NCI-H748 (cell line): Measurements from ENCODE around the gene CAMTA1.

ENCODE experiments used
- DNase-seq: peaks from one replicate; lab custom pipeline; 2025; ENCODE audit not compliant: unreplicated experiment; lab: John Stamatoyannopoulos, UW

The CAMTA1 gene

GRCh38 chr1:7348073-7348472 lies 562.8 kb downstream of the CAMTA1 start:
- DNase-seq, result no peak

- DNase-seq, result no peak
These were observed 563.3 kb downstream of the CAMTA1 start for GRCh38 chr1:7348580-7348979.

- no peak for DNase-seq
These were observed 565.5 kb downstream of the CAMTA1 start for GRCh38 chr1:7350804-7351203.

- no peak for DNase-seq
These were observed 566.4 kb downstream of the CAMTA1 start for GRCh38 chr1:7351649-7352048.

- DNase-seq, result no peak
These were observed 567.1 kb downstream of the CAMTA1 start for GRCh38 chr1:7352364-7352763.

- no peak for DNase-seq
These were observed 567.7 kb downstream of the CAMTA1 start for GRCh38 chr1:7352974-7353373.

- no peak for DNase-seq
These were observed 570.4 kb downstream of the CAMTA1 start for GRCh38 chr1:7355646-7356045.

- DNase-seq, result no peak
These were observed 570.8 kb downstream of the CAMTA1 start for GRCh38 chr1:7356079-7356478.

- DNase-seq, result no peak
These were observed 573.2 kb downstream of the CAMTA1 start for GRCh38 chr1:7358425-7358824.

GRCh38 chr1:7360526-7360925 lies 575.3 kb downstream of the CAMTA1 start:
- no peak for DNase-seq

- DNase-seq, result no peak
These were observed 577.7 kb downstream of the CAMTA1 start for GRCh38 chr1:7362947-7363346.

GRCh38 chr1:7363450-7363849 lies 578.2 kb downstream of the CAMTA1 start:
- no peak for DNase-seq

GRCh38 chr1:7365706-7366105 lies 580.5 kb downstream of the CAMTA1 start:
- no peak for DNase-seq

- peak; percentile 90 for DNase-seq
These were observed 581.2 kb downstream of the CAMTA1 start for GRCh38 chr1:7366286-7366954.

GRCh38 chr1:7366955-7367665 lies 581.9 kb downstream of the CAMTA1 start:
- DNase-seq, result peak; percentile 95

GRCh38 chr1:7369866-7370265 lies 584.6 kb downstream of the CAMTA1 start:
- no peak for DNase-seq

- DNase-seq, result no peak
These were observed 586.7 kb downstream of the CAMTA1 start for GRCh38 chr1:7371926-7372325.

- DNase-seq, result no peak
These were observed 587.3 kb downstream of the CAMTA1 start for GRCh38 chr1:7372477-7373120.

- DNase-seq, result no peak
These were observed 588.0 kb downstream of the CAMTA1 start for GRCh38 chr1:7373251-7373650.

- no peak for DNase-seq
These were observed 588.8 kb downstream of the CAMTA1 start for GRCh38 chr1:7373876-7374562.

GRCh38 chr1:7374563-7375160 lies 589.4 kb downstream of the CAMTA1 start:
- no peak for DNase-seq
